ENCODE data around the gene TMEM38B. TPM values are rescaled to one million over a fixed set of nuclear protein-coding genes. Genes with fewer than 3 reads are reported as not detected.

The TMEM38B gene
- total RNA-seq, 1 experiment from 2014 or later = 14.5 TPM

GRCh38 chr9:105710638-105711037, 16.3 kb downstream of the TMEM38B start:
- Histone ChIP-seq H3K27me3 (ENCODE audit: insufficient read depth, low read length) (no peaks in the 10 kb centered on the region), H3K79me1 (ENCODE audit: insufficient read depth, low read depth, low read length, poor library complexity, severe bottlenecking) (no peaks in the 10 kb centered on the region), H3K79me2 (ENCODE audit: insufficient read depth, low read length) (no peaks in the 10 kb centered on the region), H4K5ac (ENCODE audit: insufficient read length, low read depth, low read length) (no peak overlapping the region), H2BK12ac (ENCODE audit: insufficient read length, low read depth, low read length) (no peak overlapping the region), H2BK15ac (ENCODE audit: low read depth, low read length) (no peak overlapping the region), H3K14ac (ENCODE audit: insufficient read depth, low read length) (no peak overlapping the region), H4K8ac (replicated peaks; ENCODE audit: insufficient read length, low read depth, low read length) (no peak overlapping the region), H2AFZ (ENCODE audit: low read length) (no peak overlapping the region), H3K23me2 (ENCODE audit: insufficient read length, low read depth, low read length, poor library complexity, severe bottlenecking) (no peaks in the 10 kb centered on the region), H2BK20ac (ENCODE audit: low read depth, low read length, poor library complexity, severe bottlenecking) (no peak overlapping the region), H3K23ac (ENCODE audit: insufficient read length, low read depth, low read length) (no peak overlapping the region), H4K91ac (ENCODE audit: insufficient read length, low read depth, low read length) (no peak overlapping the region), H3K4ac (ENCODE audit: low read depth, low read length) (no peak overlapping the region), H3K56ac (ENCODE audit: insufficient read length, low read depth, low read length) (no peak overlapping the region), H3K4me2 (ENCODE audit: insufficient read depth, insufficient read length, low read length) (no peak overlapping the region), H2BK120ac (ENCODE audit: low read depth, low read length, poor library complexity, severe bottlenecking) (no peak overlapping the region), H3K4me1 (ENCODE audit: insufficient read depth, low read length) (no peaks in the 10 kb centered on the region), H2AK5ac (ENCODE audit: insufficient read length, low read length) (no peak overlapping the region), H3K18ac (ENCODE audit: insufficient read length, low read depth, low read length) (no peak overlapping the region), H2BK5ac (ENCODE audit: insufficient read length, low read length) (no peak overlapping the region), H3K27ac (ENCODE audit: insufficient read length, low read depth, low read length) (no peak overlapping the region), H3K9me3 (ENCODE audit: control insufficient read depth, low read depth, low read length) (no peaks in the 10 kb centered on the region), H4K20me1 (ENCODE audit: control insufficient read depth, insufficient read depth, insufficient read length) (no peaks in the 10 kb centered on the region), H3T11ph (ENCODE audit: low read length) (no peak overlapping the region), H3K9ac (ENCODE audit: extremely low read depth, insufficient read length, low read length) (no peak overlapping the region)
- no peak for DNase-seq
- Mint-ChIP-seq H3K4me3 (no peak overlapping the region), H3K27ac (no peak overlapping the region), H3K9me3 (no peaks in the 10 kb centered on the region), H3K27me3 (ENCODE audit: low read depth) (no peaks in the 10 kb centered on the region), H3K4me1 (0 out of 4 replicates have a peak, but pooled peaks cover 0 to 2% of the 10 kb centered on the region in 2 experiments), H3K36me3 (ENCODE audit: insufficient read depth in 1 of 3, low read depth in 3 of 3) (no peaks in the 10 kb centered on the region; a peak in 1 of 7 replicates)
- no CpG with 5 or more reads among the region's 13 CpGs for WGBS (ENCODE audit: extremely low coverage, insufficient read length, low lambda C conversion rate)
- no peak for TF ChIP-seq CTCF (conservative IDR thresholded peaks at IDR 0.05)

Measured in H9 (cell line).